ENCODE measurements around the gene TRIM67.

The TRIM67 gene

GRCh38 chr1:231200388-231201031, 38.7 kb downstream of the TRIM67 start:
- H3K27me3 Mint-ChIP-seq (ENCODE audit: low read depth): peaks cover 71% of the 10 kb centered on the region
- H3K27ac Mint-ChIP-seq: no peak overlapping the region
- no peaks in the 10 kb centered on the region for H3K4me1 Mint-ChIP-seq
- no peak for TF ChIP-seq CTCF (IDR thresholded peaks at IDR 0.05; ENCODE audit: unreplicated experiment in 3 of 3)
- H3K36me3 Mint-ChIP-seq (ENCODE audit: low read depth): no peaks in the 10 kb centered on the region
- H3K9me3 Mint-ChIP-seq: no peaks in the 10 kb centered on the region
- no peak overlapping the region for H3K4me3 Mint-ChIP-seq

DNA sequence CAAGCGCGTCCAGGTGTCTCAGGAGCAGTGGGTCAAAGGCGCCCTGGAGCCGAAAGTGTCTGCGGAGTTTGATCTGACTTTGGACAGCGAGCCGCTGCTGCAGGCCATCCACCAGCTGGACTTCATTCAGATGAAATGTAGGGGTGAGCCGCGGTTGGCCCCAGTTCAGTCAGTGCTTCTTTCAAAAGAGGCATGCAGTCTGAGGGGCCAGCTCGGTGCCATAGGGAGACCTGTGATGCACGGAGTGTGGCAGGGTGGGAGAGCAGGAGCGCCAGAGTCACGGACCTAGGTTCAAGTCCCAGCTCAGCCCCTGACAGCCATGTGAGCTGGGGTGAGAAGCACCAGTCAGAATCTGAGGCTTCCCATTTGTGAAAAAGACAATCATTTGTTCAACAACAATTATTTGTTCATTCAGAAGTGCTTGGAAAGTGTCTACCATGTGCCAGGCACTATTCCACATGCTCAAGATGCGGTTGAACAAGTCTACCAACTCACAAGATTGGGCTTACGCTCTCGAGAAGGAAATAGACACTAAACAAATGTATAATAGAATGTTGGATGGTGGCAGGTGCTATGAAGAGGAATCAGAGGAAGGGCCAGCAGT, 39.6 kb downstream of the TRIM67 start:
- H3K4me3 Mint-ChIP-seq: no peak overlapping the region
- H3K4me1 Mint-ChIP-seq: no peaks in the 10 kb centered on the region
- no peak for TF ChIP-seq CTCF (IDR thresholded peaks at IDR 0.05; ENCODE audit: unreplicated experiment in 3 of 3)
- H3K27me3 Mint-ChIP-seq (ENCODE audit: low read depth): peaks cover 63% of the 10 kb centered on the region
- no peaks in the 10 kb centered on the region for H3K9me3 Mint-ChIP-seq
- H3K27ac Mint-ChIP-seq: no peak overlapping the region
- no peaks in the 10 kb centered on the region for H3K36me3 Mint-ChIP-seq (ENCODE audit: low read depth)

- Mint-ChIP-seq H3K27me3 (ENCODE audit: low read depth) (peaks cover 59% of the 10 kb centered on the region), H3K4me3 (no peak overlapping the region), H3K9me3 (no peaks in the 10 kb centered on the region), H3K27ac (no peak overlapping the region), H3K36me3 (ENCODE audit: low read depth) (no peaks in the 10 kb centered on the region), H3K4me1 (no peaks in the 10 kb centered on the region)
- no peak for TF ChIP-seq CTCF (IDR thresholded peaks at IDR 0.05; ENCODE audit: unreplicated experiment in 3 of 3)
Measured at GRCh38 chr1:231201979-231202633, 40.2 kb downstream of the TRIM67 start.

- Mint-ChIP-seq H3K4me1 (no peaks in the 10 kb centered on the region), H3K27ac (no peak overlapping the region), H3K9me3 (no peaks in the 10 kb centered on the region), H3K27me3 (ENCODE audit: low read depth) (peaks cover 52% of the 10 kb centered on the region), H3K36me3 (ENCODE audit: low read depth) (no peaks in the 10 kb centered on the region), H3K4me3 (no peak overlapping the region)
- TF ChIP-seq CTCF (IDR thresholded peaks at IDR 0.05; ENCODE audit: unreplicated experiment in 3 of 3): no peak
Measured at GRCh38 chr1:231203259-231204057, 41.6 kb downstream of the TRIM67 start.

- no peak for TF ChIP-seq CTCF (IDR thresholded peaks at IDR 0.05; ENCODE audit: unreplicated experiment in 3 of 3)
- peaks cover under 1% of the 10 kb centered on the region for H3K4me1 Mint-ChIP-seq
- H3K27me3 Mint-ChIP-seq (ENCODE audit: low read depth): peaks cover 25% of the 10 kb centered on the region
- no peak overlapping the region for H3K27ac Mint-ChIP-seq
- H3K9me3 Mint-ChIP-seq: no peaks in the 10 kb centered on the region
- no peak overlapping the region for H3K4me3 Mint-ChIP-seq
- no peaks in the 10 kb centered on the region for H3K36me3 Mint-ChIP-seq (ENCODE audit: low read depth)
Measured at GRCh38 chr1:231206856-231207255, 45.0 kb downstream of the TRIM67 start.
